Stimulated activated CD4-positive, alpha-beta T cell treated with anti-CD3 and anti-CD28 coated beads, Interleukin-12 subunit alpha, Interleukin-12 subunit beta, amount 100 ng/mL, for 24 hours (primary cell): ENCODE data around the gene MAP3K5.

ENCODE experiments used
- DNase-seq, 2 experiments: peaks; one replicate each; pipeline ENCODE4 v3.0.0-alpha.2; 2020; ENCODE audit warnings: low read depth in 2 of 2

Gene MAP3K5

DNA sequence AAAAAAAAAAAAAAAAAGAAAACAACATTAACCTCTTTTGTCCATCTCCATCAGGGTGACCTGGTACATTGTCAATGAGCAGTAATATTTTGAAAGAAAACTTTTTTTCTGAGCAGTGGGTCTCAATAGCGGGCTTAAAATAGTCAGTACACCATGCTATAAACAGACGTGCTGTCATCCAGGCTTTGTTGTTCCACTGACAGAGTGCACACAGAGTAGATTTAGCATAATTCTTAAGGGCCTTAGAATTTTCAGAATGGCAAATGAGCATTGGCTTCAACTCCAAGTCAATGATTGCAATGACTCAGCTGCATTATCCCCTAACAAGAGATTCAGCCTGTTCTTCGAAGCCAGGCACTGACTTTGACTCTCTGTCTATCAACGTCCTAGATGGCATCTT, 277.7 kb downstream of the MAP3K5 start:
- DNase-seq = no peak

- DNase-seq = no peak
These were observed 280.4 kb downstream of the MAP3K5 start for GRCh38 chr6:136511926-136512325.

GRCh38 chr6:136511397-136511796, 280.9 kb downstream of the MAP3K5 start:
- DNase-seq = no peak

DNA sequence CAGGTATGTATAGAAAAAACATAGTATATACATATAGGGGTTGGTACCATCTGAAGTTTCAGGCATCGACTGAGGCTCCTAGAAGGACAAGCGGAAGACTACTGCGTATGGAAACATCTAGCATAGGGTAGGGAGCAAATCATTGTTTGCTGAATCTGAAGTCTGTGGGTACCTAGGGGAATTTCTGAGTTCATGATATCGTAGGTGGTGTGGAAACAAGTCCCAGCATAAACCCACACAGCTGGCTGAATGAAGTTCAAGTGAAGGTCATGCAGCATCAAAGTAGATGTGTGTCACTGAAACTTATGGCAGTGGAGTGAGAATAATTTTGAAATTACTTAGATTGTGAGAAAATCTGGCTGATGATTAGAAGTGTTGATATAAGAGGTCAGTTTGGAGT, 281.5 kb downstream of the MAP3K5 start:
- no peak for DNase-seq

DNA sequence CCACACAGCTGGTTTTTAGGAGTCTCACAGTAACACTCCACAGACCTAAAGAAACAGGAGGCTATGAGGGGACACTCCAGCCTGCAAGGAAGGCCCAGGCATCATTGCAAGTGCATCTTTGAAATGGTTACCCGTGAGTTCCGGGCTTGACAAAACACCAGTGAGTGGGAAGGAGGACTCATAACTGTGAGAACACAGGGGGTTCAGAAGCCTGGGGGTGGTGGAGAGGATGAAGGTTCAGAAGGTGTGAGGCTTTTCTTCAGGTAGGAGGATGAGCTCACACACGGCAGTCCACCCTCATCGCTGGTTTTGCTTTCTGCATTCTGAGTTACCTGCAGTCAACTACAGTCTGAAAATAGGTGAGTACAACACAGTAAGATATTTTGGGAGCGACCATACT, 282.0 kb downstream of the MAP3K5 start:
- no peak for DNase-seq

DNA sequence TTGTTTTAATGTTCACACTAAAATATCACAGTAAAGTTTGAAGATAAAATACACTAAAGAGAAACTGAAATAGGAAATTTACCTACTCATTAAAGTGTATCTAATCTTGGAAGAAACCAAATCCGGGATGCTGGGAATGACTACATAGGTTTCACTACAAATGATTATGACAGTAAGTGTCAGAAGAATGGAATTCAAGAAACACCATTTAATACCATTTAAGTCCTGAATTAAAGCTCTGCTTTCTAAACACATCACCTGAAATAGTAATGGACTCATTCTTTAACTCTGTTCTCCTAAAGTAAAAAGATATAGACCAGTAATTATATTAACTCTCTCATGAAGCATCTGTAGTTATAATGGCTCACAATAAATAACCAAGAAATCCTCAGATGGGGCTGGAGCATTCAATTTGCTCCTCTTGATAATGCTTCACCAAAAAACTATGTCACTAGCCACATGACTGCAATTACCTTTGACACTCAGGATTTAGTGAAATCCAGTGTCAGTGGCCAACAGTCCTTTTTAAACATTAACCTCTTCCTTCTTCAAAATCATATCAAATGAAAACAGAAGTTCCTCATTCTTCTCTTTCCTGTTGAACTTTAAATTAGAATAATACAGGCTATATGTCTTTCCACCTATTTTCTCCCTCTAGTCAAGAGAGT, 283.4 kb downstream of the MAP3K5 start:
- DNase-seq = no peak
